Measurements from ENCODE around the gene TREM2. TPM values are rescaled to one million over a fixed set of nuclear protein-coding genes. Genes with fewer than 3 reads are reported as not detected.
"Not testable (repeated sequence)": the region's sequence is repeated elsewhere in the genome, so short reads cannot be mapped to it uniquely, and the experiment has no call there.

Gene TREM2
- total RNA-seq, 4 donors from 2014 or later, result 0.46 to 0.53 TPM; not detected in 2

- in situ Hi-C loops (cut with MboI; ENCODE audit: low sequenced_read_pairs in 4 of 4), result no loop called here
- intact Hi-C loops (cut with DNase I; ENCODE audit: low total_unique reads), result no loop called here
Measured at GRCh38 chr6:41122918-41123317, 40.0 kb downstream of the TREM2 start.

GRCh38 chr6:41122373-41122772 lies 40.5 kb downstream of the TREM2 start:
- H3K27ac ChIP-seq, result no peak overlapping the region
- H3K9me3 ChIP-seq, result no peaks in the 10 kb centered on the region
- no peak for TF ChIP-seq CTCF (IDR thresholded peaks at IDR 0.05 in 4 of 5, conservative IDR thresholded peaks at IDR 0.05 in 1 of 5)
- no peak for TF ChIP-seq POLR2A (IDR thresholded peaks at IDR 0.05)
- ATAC-seq, result no peak
- DNase-seq, result no peak
- H3K4me1 ChIP-seq, result no peaks in the 10 kb centered on the region
- intact Hi-C loops (cut with DNase I; ENCODE audit: low total_unique reads) (no loop called here), in situ Hi-C loops (cut with MboI; ENCODE audit: low sequenced_read_pairs in 4 of 4) (no loop called here)
- peaks cover 0 to 4% of the 10 kb centered on the region in 2 donors for H3K36me3 ChIP-seq
- H3K4me3 ChIP-seq, result no peak overlapping the region
- H3K27me3 ChIP-seq, result no peaks in the 10 kb centered on the region

More at GRCh38 chr6:41122918-41123317, 40.0 kb downstream of the TREM2 start:
- DNase-seq, result no peak
- Histone ChIP-seq H3K9me3 (no peaks in the 10 kb centered on the region), H3K4me3 (no peak overlapping the region), H3K4me1 (no peaks in the 10 kb centered on the region), H3K36me3 (peaks cover 0 to 4% of the 10 kb centered on the region in 2 donors), H3K27me3 (no peaks in the 10 kb centered on the region), H3K27ac (no peak overlapping the region)
- TF ChIP-seq POLR2A (IDR thresholded peaks at IDR 0.05) (no peak), CTCF (IDR thresholded peaks at IDR 0.05 in 4 of 5, conservative IDR thresholded peaks at IDR 0.05 in 1 of 5) (no peak)
- ATAC-seq, result no peak

- no peaks in the 10 kb centered on the region for H3K9me3 ChIP-seq
- no peak overlapping the region for H3K27ac ChIP-seq
- H3K4me1 ChIP-seq, result no peaks in the 10 kb centered on the region
- DNase-seq (no peak), ATAC-seq (no peak)
- H3K36me3 ChIP-seq, result peaks cover 0 to 4% of the 10 kb centered on the region in 2 donors
- in situ Hi-C loops (cut with MboI; ENCODE audit: low sequenced_read_pairs in 4 of 4) (no loop called here), intact Hi-C loops (cut with DNase I; ENCODE audit: low total_unique reads) (no loop called here)
- H3K27me3 ChIP-seq, result no peaks in the 10 kb centered on the region
- H3K4me3 ChIP-seq, result no peak overlapping the region
- TF ChIP-seq POLR2A (IDR thresholded peaks at IDR 0.05) (no peak), CTCF (IDR thresholded peaks at IDR 0.05 in 4 of 5, conservative IDR thresholded peaks at IDR 0.05 in 1 of 5) (no peak)
Measured at GRCh38 chr6:41120058-41120457, 42.9 kb downstream of the TREM2 start.

- H3K36me3 ChIP-seq, result peaks cover 0 to 4% of the 10 kb centered on the region in 2 donors
- H3K27me3 ChIP-seq, result no peaks in the 10 kb centered on the region
- no peak overlapping the region for H3K27ac ChIP-seq
- H3K9me3 ChIP-seq, result no peaks in the 10 kb centered on the region
- no peaks in the 10 kb centered on the region for H3K4me1 ChIP-seq
- H3K4me3 ChIP-seq, result no peak overlapping the region
- TF ChIP-seq CTCF (IDR thresholded peaks at IDR 0.05 in 4 of 5, conservative IDR thresholded peaks at IDR 0.05 in 1 of 5), result no peak
- TF ChIP-seq POLR2A (IDR thresholded peaks at IDR 0.05), result no peak
- intact Hi-C loops (cut with DNase I; ENCODE audit: low total_unique reads) (no loop called here), in situ Hi-C loops (cut with MboI; ENCODE audit: low sequenced_read_pairs in 4 of 4) (no loop called here)
- DNase-seq (no peak), ATAC-seq (no peak)
Measured at GRCh38 chr6:41119508-41119907, 43.4 kb downstream of the TREM2 start.

GRCh38 chr6:41115027-41115426 lies 47.9 kb downstream of the TREM2 start:
- H3K4me1 ChIP-seq; H3K4me3 ChIP-seq; DNase-seq; ATAC-seq; H3K9me3 ChIP-seq; H3K27me3 ChIP-seq; H3K36me3 ChIP-seq; in situ Hi-C loops (cut with MboI; ENCODE audit: low sequenced_read_pairs in 4 of 4); intact Hi-C loops (cut with DNase I; ENCODE audit: low total_unique reads); H3K27ac ChIP-seq: not testable (repeated sequence)
